BJ (cell line): ENCODE data around the gene SH3RF3. TPM values are rescaled to one million over a fixed set of nuclear protein-coding genes. Genes with fewer than 3 reads are reported as not detected.

ENCODE experiments used
- CTCF ChIA-PET: fragments of 350-600 bp; formaldehyde crosslinking; extraction: SDS; loops from one replicate; lab custom pipeline; 2021; ENCODE audit warnings: antibody characterized with exemption, inconsistent platforms; lab: Yijun Ruan, JAX
- POLR2A ChIA-PET: fragments of 300-600 bp; sonication (Branson Sonifier 250); formaldehyde crosslinking; extraction: SDS; loops from one replicate; lab custom pipeline; 2021; ENCODE audit warnings: antibody characterized with exemption; lab: Charles Lee
- DNase-seq: peaks from one replicate; pipeline ENCODE4 v3.0.0-alpha.2; 2011; ENCODE audit warnings: low read depth
- H3K27me3 ChIP-seq: 2 replicates; pipeline ENCODE4 v1.6.0; 2011; ENCODE audit warnings: low read length; ENCODE audit not compliant: control insufficient read depth, insufficient read depth
- H3K36me3 ChIP-seq: 2 replicates; pipeline ENCODE4 v1.5.1; 2011; ENCODE audit warnings: low read length; ENCODE audit not compliant: control insufficient read depth, insufficient read depth
- H3K4me3 ChIP-seq: 2 replicates; pipeline ENCODE4 v1.5.1; 2011; ENCODE audit warnings: low read depth, mild to moderate bottlenecking, control low read depth, low read length
- CTCF ChIP-seq: IDR thresholded peaks from 2 replicates; pipeline ENCODE4 v1.5.1; 2011; ENCODE audit warnings: low read depth, mild to moderate bottlenecking, control low read depth, inconsistent platforms, low read length, moderate library complexity; ENCODE audit not compliant: insufficient read depth
- polyA plus RNA-seq: library from polyadenylated mRNA; depleted of rRNA; stranded (reverse); fragments of >200 nt; gene quantifications from 2 replicates; pipeline ENCODE4 v1.2.3, GENCODE V29; 2011

SH3RF3 gene
- polyA plus RNA-seq, 1 experiment: 3.6 TPM

GRCh38 chr2:109513230-109513629, 384.2 kb downstream of the SH3RF3 start:
- POLR2A ChIA-PET: no interaction called here

GRCh38 chr2:109513749-109514588, 385.0 kb downstream of the SH3RF3 start:
- TF ChIP-seq CTCF: no peak
- Histone ChIP-seq H3K27me3 (no peaks in the 10 kb centered on the region; the same call in 1 of the 2 replicates), H3K4me3 (no peak overlapping the region), H3K36me3 (no peaks in the 10 kb centered on the region)
- peak; percentile 86 for DNase-seq
- ChIA-PET CTCF (interaction anchor here (0.5 to 9.7 kb wide), 3 partner anchors 130 to 385 kb away, joined by 3 to 120 read pairs (median 4); partner anchors contain the start of gene SH3RF3), POLR2A (interaction anchor here (0.6 kb wide), 1 partner anchor 72 kb away, joined by 3 read pairs; no protein-coding TSS in a partner anchor)

More at GRCh38 chr2:109513230-109513629, 384.2 kb downstream of the SH3RF3 start:
- CTCF ChIA-PET: interaction anchor here (9.7 kb wide), 1 partner anchor 384 kb away, joined by 120 read pairs; the partner anchor contains the start of gene SH3RF3
- no peak for DNase-seq
- TF ChIP-seq CTCF: no peak
- no peaks in the 10 kb centered on the region; the same call in 1 of the 2 replicates for H3K27me3 ChIP-seq
- no peaks in the 10 kb centered on the region for H3K36me3 ChIP-seq
- H3K4me3 ChIP-seq: no peak overlapping the region

- no peaks in the 10 kb centered on the region for H3K36me3 ChIP-seq
- DNase-seq: no peak
- no peak overlapping the region for H3K4me3 ChIP-seq
- ChIA-PET CTCF (interaction anchor here (9.7 kb wide), 1 partner anchor 386 kb away, joined by 120 read pairs; the partner anchor contains the start of gene SH3RF3), POLR2A (interaction anchor here (0.6 kb wide), 1 partner anchor 351 kb away, joined by 3 read pairs; no protein-coding TSS in a partner anchor)
- no peaks in the 10 kb centered on the region; the same call in 1 of the 2 replicates for H3K27me3 ChIP-seq
- no peak for TF ChIP-seq CTCF
These were observed 385.9 kb downstream of the SH3RF3 start for GRCh38 chr2:109514857-109515256.

- Histone ChIP-seq H3K36me3 (no peaks in the 10 kb centered on the region), H3K27me3 (no peaks in the 10 kb centered on the region), H3K4me3 (no peak overlapping the region)
- ChIA-PET POLR2A (no interaction called here), CTCF (interaction anchor here (2.1 kb wide), 1 partner anchor 220 kb away, joined by 8 read pairs; no protein-coding TSS in a partner anchor)
- peak; percentile 69 for TF ChIP-seq CTCF
- DNase-seq: no peak
These were observed 387.6 kb downstream of the SH3RF3 start for GRCh38 chr2:109516445-109517117.
